Left renal cortex interstitium (tissue), 4 donors: ENCODE measurements around the gene ACSF3. TPM values are rescaled to one million over a fixed set of nuclear protein-coding genes. Genes with fewer than 3 reads are reported as not detected.

Experiments used
- DNase-seq, 4 donors: peaks; one replicate each; pipeline ENCODE4 v3.0.0-alpha.2; 2013; ENCODE audit warnings: low read depth in 4 of 4, low spot score in 2 of 4, missing footprints in 1 of 4
- polyA plus RNA-seq, 4 donors: library from polyadenylated mRNA; unstranded; fragments of 120-200 nt; gene quantifications; one replicate each; pipeline ENCODE4 v1.2.1, GENCODE V29; 2013; ENCODE audit not compliant: insufficient read length in 4 of 4

The ACSF3 gene
- polyA plus RNA-seq, 4 donors, result 27.6 to 37.9 (median 33.5) TPM

- no peak for DNase-seq
Observed at GRCh38 chr16:89170346-89171215, 76.9 kb downstream of the ACSF3 start.

- DNase-seq, result peak in 2 of 4 donors; percentile 71 to 86
Observed at GRCh38 chr16:89171216-89172170, 77.8 kb downstream of the ACSF3 start, which contains the start of gene CDH15. CDH15 (plus strand) TSS chr16:89171748; CDS start chr16:89171832, 84 bp downstream.

DNA sequence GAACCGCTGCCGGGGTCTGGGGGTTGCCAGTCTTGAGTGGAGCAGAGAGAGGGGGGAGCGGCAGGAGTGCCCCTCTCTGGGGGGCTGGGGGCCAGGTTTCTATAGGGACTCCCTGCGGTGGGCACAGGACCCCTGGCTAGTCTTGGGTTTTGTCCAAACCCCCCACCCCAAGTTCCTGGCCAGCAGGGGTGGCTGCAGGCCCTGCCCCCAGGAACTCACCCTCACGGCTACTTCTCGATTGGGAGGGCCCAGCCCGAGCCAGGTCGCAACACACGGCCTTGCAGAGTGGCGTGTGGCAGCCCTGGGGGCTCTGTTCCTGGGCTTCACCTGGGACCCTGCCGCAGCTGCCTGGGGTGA is 78.5 kb downstream of the ACSF3 start:
- no peak for DNase-seq

- peak in 1 of 4 donors; percentile 49 for DNase-seq
Observed at GRCh38 chr16:89172528-89173173, 79.0 kb downstream of the ACSF3 start.

GRCh38 chr16:89173174-89173921 is 79.7 kb downstream of the ACSF3 start:
- DNase-seq, result no peak

- DNase-seq, result no peak
Observed at GRCh38 chr16:89174055-89174827, 80.6 kb downstream of the ACSF3 start.

DNA sequence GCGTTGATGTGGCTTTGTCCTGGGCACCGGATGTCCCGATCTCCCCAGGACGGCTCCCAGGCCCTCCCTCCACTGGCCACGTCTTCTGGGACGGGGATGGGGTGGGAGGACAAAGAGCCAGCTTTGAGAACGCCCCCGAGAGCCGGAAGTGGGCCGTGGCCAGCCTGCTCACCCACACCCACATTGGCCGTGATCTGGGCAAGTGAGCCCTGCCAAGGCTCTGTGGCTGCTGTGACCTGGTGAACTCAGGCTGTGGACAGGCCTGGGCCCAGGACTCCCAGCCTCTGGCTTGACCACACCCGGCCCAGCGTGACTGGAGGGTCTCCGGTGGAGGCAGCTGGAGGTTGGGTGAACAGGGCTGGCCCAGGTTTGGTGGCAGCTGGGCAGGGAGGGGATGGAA is 81.2 kb downstream of the ACSF3 start:
- no peak for DNase-seq

- no peak for DNase-seq
Observed at GRCh38 chr16:89175280-89176146, 81.9 kb downstream of the ACSF3 start.

DNA sequence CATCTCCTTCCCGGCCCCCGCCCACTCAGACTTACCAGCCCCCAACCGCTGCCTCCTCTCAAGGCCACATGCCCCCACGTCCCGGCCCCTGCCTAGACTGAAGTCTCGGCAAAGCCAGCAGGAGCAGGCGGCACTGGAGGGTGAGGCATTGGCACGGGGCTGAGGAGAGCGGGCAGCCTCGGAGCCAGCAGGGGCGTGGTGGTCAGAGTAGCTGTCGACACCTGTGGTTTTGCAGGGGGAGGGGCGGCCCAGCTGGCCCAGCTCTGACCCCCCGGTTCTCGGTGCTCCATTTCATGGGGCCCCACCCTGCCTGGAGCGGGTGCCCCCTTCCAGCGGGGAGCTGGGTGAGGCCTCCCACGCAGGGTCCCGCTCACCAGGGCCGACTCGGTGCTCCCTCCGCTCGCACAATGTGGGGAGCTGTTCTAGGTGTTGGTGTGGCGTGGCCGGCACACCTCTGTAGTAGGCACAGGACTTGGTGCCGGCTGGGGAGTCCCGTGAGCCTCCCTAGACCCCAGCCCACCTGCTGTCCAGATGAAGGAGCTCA is 82.6 kb downstream of the ACSF3 start:
- DNase-seq, result no peak

DNA sequence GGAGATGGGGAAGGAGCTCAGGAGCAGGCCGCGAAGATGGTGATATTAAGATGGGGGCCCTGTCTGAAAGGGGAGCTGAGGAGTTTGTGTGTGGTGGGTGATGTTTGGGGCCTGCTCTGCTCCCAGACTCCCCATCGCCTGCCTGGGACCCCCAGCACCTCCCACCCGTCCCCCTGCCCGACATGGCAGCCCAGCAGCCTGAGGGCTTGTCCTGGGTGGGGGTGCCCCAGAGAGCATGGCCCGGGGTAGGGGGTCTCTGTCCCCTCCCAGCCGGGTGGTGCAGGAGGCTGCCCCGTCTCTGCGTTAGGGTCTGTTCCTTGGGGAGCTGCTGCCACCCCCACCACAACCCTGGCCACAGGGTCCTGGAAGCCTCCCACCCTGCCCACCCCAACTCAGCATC is 83.1 kb downstream of the ACSF3 start:
- DNase-seq, result no peak

- DNase-seq, result no peak
Observed at GRCh38 chr16:89177501-89177900, 83.8 kb downstream of the ACSF3 start.

DNA sequence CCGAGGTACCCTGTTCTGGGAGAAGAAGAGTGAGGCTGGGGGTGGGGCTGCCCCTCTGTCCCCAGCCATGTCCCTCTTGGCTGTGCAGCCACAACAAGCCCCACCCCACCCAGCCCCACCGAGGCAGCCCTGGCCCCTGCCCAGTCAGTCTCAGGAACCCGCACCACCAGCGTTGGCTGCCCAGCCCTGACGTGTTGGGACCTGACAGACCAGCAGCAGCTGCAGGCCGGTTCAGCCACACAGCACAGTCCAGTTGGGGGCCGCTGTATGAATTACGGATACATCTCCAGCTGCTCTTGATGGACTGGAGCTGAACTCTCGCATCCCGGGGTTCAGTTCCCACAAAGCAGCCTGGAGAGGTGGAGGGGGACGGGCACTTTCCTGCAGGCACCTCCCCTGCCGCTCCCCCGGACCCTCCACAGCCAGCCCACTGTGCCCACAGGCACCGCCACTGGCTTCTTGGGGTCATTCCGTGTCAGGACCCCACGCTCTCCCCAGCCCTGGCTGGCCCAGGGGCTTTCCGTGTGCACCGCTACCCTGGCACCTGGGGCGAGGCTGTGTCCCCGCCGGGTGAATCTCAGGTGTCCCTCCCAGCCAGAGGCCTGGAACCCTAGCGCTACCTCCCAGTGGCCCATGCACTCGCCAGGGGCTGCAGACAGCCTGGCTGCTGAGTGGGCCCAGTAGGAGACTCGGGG is 84.9 kb downstream of the ACSF3 start:
- no peak for DNase-seq

DNA sequence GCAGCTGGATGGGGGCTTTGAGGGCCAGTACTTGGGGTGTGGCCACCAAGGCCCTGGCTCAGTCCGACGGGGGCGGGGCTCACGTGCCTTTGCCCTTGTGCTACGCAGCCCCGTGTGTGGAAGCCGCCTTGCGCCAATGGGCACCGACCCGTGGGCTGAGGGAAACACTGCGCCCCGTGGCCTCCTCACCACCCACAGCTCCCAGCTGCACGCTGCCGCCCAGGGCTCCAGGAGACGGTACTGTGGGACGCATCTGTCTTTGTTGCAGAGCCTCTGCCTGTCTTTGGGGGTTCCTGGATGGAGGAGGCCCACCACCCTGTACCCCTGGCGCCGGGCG is 85.5 kb downstream of the ACSF3 start:
- no peak for DNase-seq

DNA sequence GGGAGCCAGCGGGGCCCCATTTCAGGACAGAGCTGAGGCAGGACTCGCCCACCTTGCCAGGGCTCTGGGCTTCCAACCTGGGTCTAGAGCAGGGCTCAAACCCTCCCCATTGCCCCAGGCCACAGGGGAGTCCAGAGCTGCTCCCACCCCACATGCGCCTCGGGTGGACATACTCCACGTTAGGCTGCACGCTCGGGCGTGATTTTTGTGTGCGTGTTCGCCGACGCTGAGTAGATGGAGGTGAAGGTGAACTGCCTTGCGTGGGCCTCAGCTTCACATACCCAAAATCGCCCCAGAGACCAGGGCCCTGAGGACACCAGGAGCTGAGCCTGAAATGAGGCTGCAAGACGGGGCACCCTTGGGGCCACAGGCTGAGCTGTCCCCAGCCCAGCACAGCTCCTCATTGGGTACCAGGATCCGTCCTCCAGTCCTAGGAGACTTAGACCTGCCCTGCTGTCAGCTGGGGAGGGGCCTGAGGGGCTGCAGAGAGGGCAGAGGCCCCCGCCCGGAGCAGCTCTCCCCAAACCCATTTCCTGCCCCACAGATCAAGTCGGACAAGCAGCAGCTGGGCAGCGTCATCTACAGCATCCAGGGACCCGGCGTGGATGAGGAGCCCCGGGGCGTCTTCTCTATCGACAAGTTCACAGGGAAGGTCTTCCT is 86.1 kb downstream of the ACSF3 start:
- DNase-seq, result no peak

- DNase-seq, result no peak
Observed at GRCh38 chr16:89183463-89183862, 89.8 kb downstream of the ACSF3 start.

- DNase-seq, result no peak
Observed at GRCh38 chr16:89183975-89184676, 90.5 kb downstream of the ACSF3 start.

DNA sequence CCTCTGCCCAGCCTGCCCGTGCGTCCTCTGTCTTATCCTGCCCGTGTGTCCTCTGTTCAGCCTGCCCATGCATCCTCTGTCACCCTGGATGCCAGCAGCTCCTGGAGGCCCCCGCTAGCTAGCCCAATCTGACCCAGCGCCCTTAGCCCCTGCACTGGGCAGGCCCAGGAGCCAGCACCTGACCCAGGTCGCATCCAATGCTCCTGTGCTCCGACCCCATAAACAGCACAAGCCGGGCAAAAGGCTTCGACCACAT is 91.0 kb downstream of the ACSF3 start:
- no peak for DNase-seq
